ENCODE data around the gene TXLNB.

The TXLNB gene

GRCh38 chr6:139277161-139277560 is 14.6 kb downstream of the TXLNB start:
- no peak for FAIRE-seq
- no peak for DNase-seq (ENCODE audit: insufficient read length, low spot score)

GRCh38 chr6:139275279-139276055 is 16.3 kb downstream of the TXLNB start:
- no peak for DNase-seq (ENCODE audit: insufficient read length, low spot score)
- peak; percentile 37 for FAIRE-seq

GRCh38 chr6:139271056-139271455 is 20.7 kb downstream of the TXLNB start:
- FAIRE-seq (peak; percentile 93), DNase-seq (ENCODE audit: insufficient read length, low spot score) (no peak)

GRCh38 chr6:139270249-139270648 is 21.5 kb downstream of the TXLNB start:
- FAIRE-seq = no peak
- DNase-seq (ENCODE audit: insufficient read length, low spot score) = no peak

GRCh38 chr6:139265512-139266190 is 26.1 kb downstream of the TXLNB start:
- DNase-seq (ENCODE audit: insufficient read length, low spot score) = no peak
- peak; percentile 45 for FAIRE-seq

- FAIRE-seq = peak; percentile 85
Observed at GRCh38 chr6:139262519-139263300, 29.1 kb downstream of the TXLNB start.

GRCh38 chr6:139257821-139258398 is 33.9 kb downstream of the TXLNB start:
- FAIRE-seq (no peak), DNase-seq (ENCODE audit: insufficient read length, low spot score) (no peak)

More at GRCh38 chr6:139262519-139263300, 29.1 kb downstream of the TXLNB start:
- DNase-seq (ENCODE audit: insufficient read length, low spot score) = no peak

GRCh38 chr6:139257291-139257690 is 34.5 kb downstream of the TXLNB start:
- no peak for DNase-seq (ENCODE audit: insufficient read length, low spot score)
- FAIRE-seq = no peak

GRCh38 chr6:139256087-139256486 is 35.7 kb downstream of the TXLNB start:
- no peak for FAIRE-seq
- DNase-seq (ENCODE audit: insufficient read length, low spot score) = no peak

- no peak for DNase-seq (ENCODE audit: insufficient read length, low spot score)
- no peak for FAIRE-seq
Observed at GRCh38 chr6:139254196-139254595, 37.6 kb downstream of the TXLNB start.

- no peak for FAIRE-seq
- DNase-seq (ENCODE audit: insufficient read length, low spot score) = no peak
Observed at GRCh38 chr6:139253656-139254055, 38.1 kb downstream of the TXLNB start.

GRCh38 chr6:139251691-139252390 is 40.0 kb downstream of the TXLNB start:
- DNase-seq (ENCODE audit: insufficient read length, low spot score) (no peak), FAIRE-seq (no peak)

GRCh38 chr6:139251045-139251690 is 40.6 kb downstream of the TXLNB start:
- DNase-seq (ENCODE audit: insufficient read length, low spot score) (no peak), FAIRE-seq (peak; percentile 67)

GRCh38 chr6:139250296-139251044 is 41.3 kb downstream of the TXLNB start:
- FAIRE-seq = peak; percentile 90
- peak; percentile 55 for DNase-seq (ENCODE audit: insufficient read length, low spot score)

- FAIRE-seq (no peak), DNase-seq (ENCODE audit: insufficient read length, low spot score) (no peak)
Observed at GRCh38 chr6:139249395-139249794, 42.4 kb downstream of the TXLNB start.

GRCh38 chr6:139248911-139249310 is 42.9 kb downstream of the TXLNB start:
- peak; percentile 68 for FAIRE-seq

GRCh38 chr6:139247618-139248017 is 44.2 kb downstream of the TXLNB start:
- no peak for FAIRE-seq

More at GRCh38 chr6:139248911-139249310, 42.9 kb downstream of the TXLNB start:
- DNase-seq (ENCODE audit: insufficient read length, low spot score) = no peak

GRCh38 chr6:139243536-139243935 is 48.3 kb downstream of the TXLNB start:
- no peak for DNase-seq (ENCODE audit: insufficient read length, low spot score)
- no peak for FAIRE-seq

More at GRCh38 chr6:139247618-139248017, 44.2 kb downstream of the TXLNB start:
- no peak for DNase-seq (ENCODE audit: insufficient read length, low spot score)

All from GM19239 (cell line).